NT2/D1 (cell line): ENCODE results near the gene PIK3CD.

Experiments used
- DNase-seq: peaks from one replicate; pipeline ENCODE4 v3.0.0-alpha.2; 2011; ENCODE audit warnings: low read depth, low spot score
- H3K27me3 ChIP-seq: 2 replicates; pipeline ENCODE4 v1.6.0; 2011; ENCODE audit warnings: mild to moderate bottlenecking; ENCODE audit not compliant: insufficient read length, insufficient read depth
- H3K36me3 ChIP-seq: 2 replicates; pipeline ENCODE4 v1.6.1; 2011; ENCODE audit warnings: mild to moderate bottlenecking, low read length, mixed read lengths; ENCODE audit not compliant: insufficient read depth, insufficient read length
- H3K4me1 ChIP-seq: 2 replicates; pipeline ENCODE4 v1.5.1; 2011; ENCODE audit not compliant: insufficient read depth, insufficient read length
- H3K4me3 ChIP-seq: 2 replicates; pipeline ENCODE4 v1.5.1; 2011; ENCODE audit warnings: low read depth; ENCODE audit not compliant: insufficient read length
- H3K9ac ChIP-seq: 2 replicates; pipeline ENCODE4 v1.6.0; 2011; ENCODE audit warnings: low read depth; ENCODE audit not compliant: insufficient read length
- H3K9me3 ChIP-seq: 2 replicates; pipeline ENCODE4 v1.5.1; 2011; ENCODE audit warnings: mild to moderate bottlenecking, low read length; ENCODE audit not compliant: insufficient read depth
- SUZ12 ChIP-seq: IDR thresholded peaks from 2 replicates; pipeline ENCODE4 v1.6.1; 2011; ENCODE audit not compliant: insufficient read length, insufficient read depth; ENCODE audit errors: extremely low read depth
- YY1 ChIP-seq: IDR thresholded peaks from 2 replicates; pipeline ENCODE4 v1.6.1; 2011; ENCODE audit not compliant: insufficient read length, insufficient read depth
- ZNF274 ChIP-seq: IDR thresholded peaks from 2 replicates; pipeline ENCODE4 v1.6.1; 2011; ENCODE audit warnings: mild to moderate bottlenecking, low read depth, low read length

PIK3CD gene

GRCh38 chr1:9726905-9727595, 75.5 kb downstream of the PIK3CD start:
- Histone ChIP-seq H3K36me3 (peaks cover 76% of the 10 kb centered on the region), H3K4me3 (no peak overlapping the region), H3K9ac (no peak overlapping the region), H3K4me1 (peaks cover 2% of the 10 kb centered on the region), H3K9me3 (peaks cover 22% of the 10 kb centered on the region; the same call in 1 of the 2 replicates), H3K27me3 (no peaks in the 10 kb centered on the region)
- no peak for DNase-seq
- TF ChIP-seq YY1: no peak
- no peak for TF ChIP-seq ZNF274

- Histone ChIP-seq H3K9ac (no peak overlapping the region), H3K36me3 (peaks cover 76% of the 10 kb centered on the region)
- TF ChIP-seq SUZ12 (no peak), YY1 (no peak), ZNF274 (no peak)
Measured at GRCh38 chr1:9728451-9729295, 77.1 kb downstream of the PIK3CD start.

GRCh38 chr1:9729523-9729922, 78.0 kb downstream of the PIK3CD start:
- Histone ChIP-seq H3K27me3 (no peaks in the 10 kb centered on the region), H3K4me3 (no peak overlapping the region), H3K36me3 (peaks cover 75% of the 10 kb centered on the region), H3K9ac (no peak overlapping the region), H3K4me1 (peaks cover 2% of the 10 kb centered on the region), H3K9me3 (peaks cover 5% of the 10 kb centered on the region; the same call in 1 of the 2 replicates)
- no peak for TF ChIP-seq SUZ12
- no peak for TF ChIP-seq ZNF274
- no peak for TF ChIP-seq YY1
- DNase-seq: no peak

More at GRCh38 chr1:9728451-9729295, 77.1 kb downstream of the PIK3CD start:
- H3K4me3 ChIP-seq: no peak overlapping the region
- no peaks in the 10 kb centered on the region for H3K27me3 ChIP-seq
- H3K9me3 ChIP-seq: peaks cover 9% of the 10 kb centered on the region; the same call in 1 of the 2 replicates
- no peak for DNase-seq
- peaks cover 2% of the 10 kb centered on the region for H3K4me1 ChIP-seq

- no peak overlapping the region for H3K9ac ChIP-seq
- H3K36me3 ChIP-seq: peaks cover 78% of the 10 kb centered on the region
- TF ChIP-seq YY1: no peak
- no peak for TF ChIP-seq ZNF274
- TF ChIP-seq SUZ12: no peak
- no peaks in the 10 kb centered on the region for H3K4me1 ChIP-seq
- H3K9me3 ChIP-seq: peaks cover 5% of the 10 kb centered on the region; the same call in 1 of the 2 replicates
- H3K4me3 ChIP-seq: no peak overlapping the region
- no peak for DNase-seq
- H3K27me3 ChIP-seq: no peaks in the 10 kb centered on the region
Measured at GRCh38 chr1:9730096-9730901, 78.8 kb downstream of the PIK3CD start.

- no peak for DNase-seq
- Histone ChIP-seq H3K4me1 (no peaks in the 10 kb centered on the region), H3K27me3 (no peaks in the 10 kb centered on the region), H3K4me3 (no peak overlapping the region), H3K9ac (no peak overlapping the region), H3K9me3 (peaks cover 5% of the 10 kb centered on the region; the same call in 1 of the 2 replicates), H3K36me3 (peaks cover 86% of the 10 kb centered on the region)
- TF ChIP-seq ZNF274: no peak
- no peak for TF ChIP-seq SUZ12
- no peak for TF ChIP-seq YY1
Measured at GRCh38 chr1:9731051-9731537, 79.6 kb downstream of the PIK3CD start.

- no peak overlapping the region for H3K4me3 ChIP-seq
- no peak for DNase-seq
- H3K4me1 ChIP-seq: no peaks in the 10 kb centered on the region
- H3K36me3 ChIP-seq: peaks cover 88% of the 10 kb centered on the region
- H3K27me3 ChIP-seq: no peaks in the 10 kb centered on the region
- TF ChIP-seq SUZ12 (no peak), YY1 (no peak), ZNF274 (no peak)
- peaks cover 5% of the 10 kb centered on the region; the same call in 1 of the 2 replicates for H3K9me3 ChIP-seq
- no peak overlapping the region for H3K9ac ChIP-seq
Measured at GRCh38 chr1:9731561-9731960, 80.0 kb downstream of the PIK3CD start.
